ENCODE data around the gene PCDHGB3. TPM values are rescaled to one million over a fixed set of nuclear protein-coding genes. Genes with fewer than 3 reads are reported as not detected.
"Not testable (repeated sequence)": the region's sequence is repeated elsewhere in the genome, so short reads cannot be mapped to it uniquely, and the experiment has no call there.

PCDHGB3 gene
- polyA plus RNA-seq, result under 1 TPM; 0.34 to 0.52 (median 0.40) TPM

GRCh38 chr5:141369994-141370848 lies at the start of gene PCDHGB3:
TSS of gene PCDHGB3 (plus strand) at chr5:141370242. CDS start at chr5:141370395, 153 bp downstream.
- 15 to 18% (median 17%) methylated on average over 32 of the region's 32 CpGs for WGBS, 3 donors
- H3K27ac ChIP-seq (ENCODE audit: low read depth, low read length), result no peak within 1 kb of the TSS

DNA sequence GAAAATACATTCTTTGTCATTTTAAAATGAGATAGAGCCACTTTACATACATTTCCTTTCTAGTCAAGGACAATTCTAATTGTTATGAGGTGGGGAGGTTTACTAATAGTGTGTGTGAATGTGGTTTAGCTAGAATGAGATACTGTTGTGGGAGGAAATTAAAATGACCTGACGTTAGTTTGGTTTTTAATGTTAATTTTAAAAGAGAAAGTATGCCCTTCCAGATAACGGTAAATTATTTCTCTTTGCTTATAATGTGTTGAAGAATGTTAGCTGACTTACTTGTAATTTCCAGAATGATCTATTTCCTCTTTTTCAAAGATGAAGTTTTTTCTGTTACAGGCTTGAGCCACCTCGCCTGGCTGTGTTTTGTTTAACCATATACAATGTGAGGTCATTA lies 47.8 kb upstream of the PCDHGB3 start:
- H3K27ac ChIP-seq (ENCODE audit: low read depth, low read length), result no peak overlapping the region
- 90 to 93% (median 92%) methylated on average over 3 of the region's 3 CpGs for WGBS, 3 donors

DNA sequence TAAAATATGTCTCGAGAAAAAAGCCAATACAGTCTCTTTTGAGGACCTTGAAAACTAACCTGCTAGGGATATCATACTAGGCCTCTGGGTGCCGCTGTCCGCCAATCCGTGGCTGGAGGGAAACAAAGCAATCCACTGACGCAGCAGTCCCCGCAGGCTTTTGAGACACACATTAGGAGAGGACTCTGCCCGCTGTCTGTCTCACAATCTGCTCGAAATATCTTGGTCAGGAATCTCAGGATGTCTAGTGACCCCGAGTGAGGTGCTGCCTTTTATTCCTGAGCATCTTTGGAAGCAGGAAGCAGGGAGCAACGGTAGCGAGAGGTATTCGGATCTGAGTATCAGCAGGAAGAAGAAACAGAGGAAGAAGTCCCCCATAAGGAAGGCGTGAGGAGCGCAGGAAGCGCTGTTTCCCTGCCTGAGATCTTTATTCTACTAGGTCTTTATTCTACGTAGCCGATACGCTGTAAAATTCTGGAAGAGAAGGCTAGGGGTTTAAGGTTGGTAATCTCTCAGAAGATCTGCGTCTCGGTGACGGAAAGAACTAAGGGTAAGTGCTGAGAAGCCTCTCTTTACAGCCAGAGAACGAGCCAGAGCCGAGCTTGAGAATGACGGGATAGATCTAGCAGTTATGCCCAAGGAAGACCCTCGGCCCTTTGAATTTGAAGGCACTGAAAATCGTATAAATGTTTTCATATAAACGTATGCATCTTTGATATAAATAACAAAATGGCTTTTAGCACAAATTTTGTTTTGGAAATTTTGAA lies 43.8 kb upstream of the PCDHGB3 start:
- H3K27ac ChIP-seq (ENCODE audit: low read depth, low read length), result no peak overlapping the region

DNA sequence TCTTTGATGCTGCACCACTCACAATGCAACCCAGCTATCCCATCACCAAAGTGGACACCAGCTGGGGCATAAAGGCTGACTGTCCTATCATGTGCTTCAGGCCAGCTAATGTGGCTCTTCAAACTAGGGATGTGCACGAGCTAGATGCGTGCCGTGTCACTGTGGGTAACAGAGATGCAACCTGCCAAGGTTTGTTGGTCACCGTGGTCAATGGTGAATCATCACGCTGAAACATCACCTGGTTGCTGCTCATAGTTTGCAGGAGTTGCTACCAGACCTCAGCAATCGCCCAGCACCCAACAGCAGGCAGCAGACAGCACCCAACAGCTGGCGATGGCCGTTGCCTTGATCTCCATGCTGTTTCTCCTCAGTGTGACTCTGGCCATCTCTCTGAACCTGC lies 41.8 kb upstream of the PCDHGB3 start:
- WGBS, 3 donors, result 78 to 85% (median 80%) methylated on average over 8 of the region's 8 CpGs
- no peak overlapping the region for H3K27ac ChIP-seq (ENCODE audit: low read depth, low read length)

More for the DNA sequence above, 43.8 kb upstream of the PCDHGB3 start:
- WGBS, 3 donors, result 10 to 12% (median 12%) methylated on average over 27 of the region's 27 CpGs

- H3K27ac ChIP-seq (ENCODE audit: low read depth, low read length), result no peak within 1 kb of the TSS
- WGBS, 3 donors, result 20 to 24% (median 21%) methylated on average over 21 of the region's 21 CpGs
These were observed 39.6 kb upstream of the PCDHGB3 start, which contains the start of gene PCDHGA1 for GRCh38 chr5:141330299-141331080. TSS of gene PCDHGA1 (plus strand) at chr5:141330514.

DNA sequence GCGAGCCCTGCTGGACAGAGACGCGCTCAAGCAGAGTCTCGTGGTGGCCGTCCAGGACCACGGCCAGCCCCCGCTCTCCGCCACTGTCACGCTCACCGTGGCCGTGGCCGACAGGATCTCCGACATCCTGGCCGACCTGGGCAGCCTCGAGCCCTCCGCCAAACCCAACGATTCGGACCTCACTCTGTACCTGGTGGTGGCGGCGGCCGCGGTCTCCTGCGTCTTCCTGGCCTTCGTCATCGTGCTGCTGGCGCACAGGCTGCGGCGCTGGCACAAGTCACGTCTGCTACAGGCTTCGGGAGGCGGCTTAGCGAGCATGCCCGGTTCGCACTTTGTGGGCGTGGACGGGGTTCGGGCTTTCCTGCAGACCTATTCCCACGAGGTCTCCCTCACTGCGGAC lies 37.5 kb upstream of the PCDHGB3 start:
- WGBS, 3 donors, result 35 to 38% (median 36%) methylated on average over 32 to 39 of the region's 39 CpGs
- H3K27ac ChIP-seq (ENCODE audit: low read depth, low read length), result not testable (repeated sequence)

DNA sequence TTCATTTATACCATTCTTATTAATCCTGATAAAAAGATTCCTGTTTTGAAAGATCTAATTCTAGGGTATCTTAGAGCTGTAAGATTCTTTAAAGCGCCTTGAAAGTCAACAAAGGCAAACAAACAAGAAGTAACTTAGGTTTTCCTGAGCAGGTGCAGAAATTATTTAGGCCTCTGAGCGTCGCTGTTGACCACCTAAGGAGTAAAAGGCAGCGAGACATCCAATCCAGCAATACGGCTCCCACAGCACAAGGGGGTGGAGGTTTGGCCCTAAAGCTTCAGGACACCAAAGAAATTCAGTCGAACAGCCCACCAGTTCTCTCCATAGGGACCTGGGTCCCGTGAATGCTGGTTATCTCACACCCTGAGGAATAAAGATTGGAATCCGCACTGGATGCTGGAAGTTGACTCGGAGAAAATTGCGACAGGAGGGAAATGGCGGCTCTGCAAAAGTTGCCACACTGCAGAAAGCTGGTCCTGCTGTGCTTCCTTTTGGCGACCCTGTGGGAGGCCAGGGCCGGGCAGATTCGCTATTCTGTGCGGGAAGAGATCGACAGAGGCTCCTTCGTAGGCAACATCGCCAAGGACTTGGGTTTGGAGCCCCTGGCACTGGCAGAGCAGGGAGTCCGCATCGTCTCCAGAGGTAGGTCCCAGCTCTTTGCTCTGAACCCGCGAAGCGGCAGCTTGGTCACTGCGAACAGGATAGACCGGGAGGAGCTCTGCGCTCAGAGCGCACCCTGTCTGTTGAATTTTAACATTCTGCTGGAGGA lies 31.3 kb upstream of the PCDHGB3 start, which contains the start of gene PCDHGA2:
PCDHGA2 (plus strand) TSS at position 223 of the 769 bp plus-strand sequence.
- WGBS, 3 donors, result 8 to 11% (median 10%) methylated on average over 27 of the region's 27 CpGs
- no peak within 1 kb of the TSS for H3K27ac ChIP-seq (ENCODE audit: low read depth, low read length)

DNA sequence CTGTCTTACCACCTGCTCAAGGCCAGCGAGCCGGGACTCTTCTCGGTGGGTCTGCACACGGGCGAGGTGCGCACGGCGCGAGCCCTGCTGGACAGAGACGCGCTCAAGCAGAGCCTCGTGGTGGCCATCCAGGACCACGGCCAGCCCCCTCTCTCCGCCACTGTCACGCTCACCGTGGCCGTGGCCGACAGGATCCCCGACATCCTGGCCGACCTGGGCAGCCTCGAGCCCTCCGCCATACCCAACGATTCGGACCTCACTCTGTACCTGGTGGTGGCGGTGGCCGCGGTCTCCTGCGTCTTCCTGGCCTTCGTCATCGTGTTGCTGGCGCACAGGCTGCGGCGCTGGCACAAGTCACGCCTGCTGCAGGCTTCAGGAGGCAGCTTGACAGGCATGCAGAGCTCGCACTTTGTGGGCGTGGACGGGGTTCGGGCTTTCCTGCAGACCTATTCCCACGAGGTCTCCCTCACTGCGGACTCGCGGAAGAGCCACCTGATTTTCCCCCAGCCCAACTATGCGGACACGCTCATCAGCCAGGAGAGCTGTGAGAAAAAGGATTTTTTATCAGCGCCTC lies 29.2 kb upstream of the PCDHGB3 start:
- H3K27ac ChIP-seq (ENCODE audit: low read depth, low read length), result not testable (repeated sequence)
- WGBS, 3 donors, result 52 to 67% (median 60%) methylated on average over 26 to 45 of the region's 45 CpGs

DNA sequence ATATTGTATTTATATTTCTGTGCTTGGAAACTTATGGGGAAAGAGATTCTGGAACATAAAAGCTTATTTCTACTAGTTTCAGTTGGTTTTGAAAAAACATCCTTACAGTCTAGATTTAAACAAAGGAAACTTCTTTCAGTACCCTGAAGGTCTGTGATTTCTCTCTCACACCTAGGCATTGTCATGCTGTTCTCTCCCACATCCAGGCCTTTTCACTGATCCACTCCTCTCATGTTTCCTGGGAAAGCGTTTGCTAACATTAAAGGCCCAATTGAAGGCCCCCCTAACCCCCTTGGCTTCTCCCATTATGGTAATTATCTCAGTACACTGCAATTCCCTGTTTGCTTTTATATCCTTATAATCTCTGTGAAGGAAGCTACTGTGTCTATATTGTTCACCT lies 27.3 kb upstream of the PCDHGB3 start:
- H3K27ac ChIP-seq (ENCODE audit: low read depth, low read length), result no peak overlapping the region
- 12 to 31% (median 14%) methylated on average over 1 of the region's 1 CpG for WGBS, 3 donors

DNA sequence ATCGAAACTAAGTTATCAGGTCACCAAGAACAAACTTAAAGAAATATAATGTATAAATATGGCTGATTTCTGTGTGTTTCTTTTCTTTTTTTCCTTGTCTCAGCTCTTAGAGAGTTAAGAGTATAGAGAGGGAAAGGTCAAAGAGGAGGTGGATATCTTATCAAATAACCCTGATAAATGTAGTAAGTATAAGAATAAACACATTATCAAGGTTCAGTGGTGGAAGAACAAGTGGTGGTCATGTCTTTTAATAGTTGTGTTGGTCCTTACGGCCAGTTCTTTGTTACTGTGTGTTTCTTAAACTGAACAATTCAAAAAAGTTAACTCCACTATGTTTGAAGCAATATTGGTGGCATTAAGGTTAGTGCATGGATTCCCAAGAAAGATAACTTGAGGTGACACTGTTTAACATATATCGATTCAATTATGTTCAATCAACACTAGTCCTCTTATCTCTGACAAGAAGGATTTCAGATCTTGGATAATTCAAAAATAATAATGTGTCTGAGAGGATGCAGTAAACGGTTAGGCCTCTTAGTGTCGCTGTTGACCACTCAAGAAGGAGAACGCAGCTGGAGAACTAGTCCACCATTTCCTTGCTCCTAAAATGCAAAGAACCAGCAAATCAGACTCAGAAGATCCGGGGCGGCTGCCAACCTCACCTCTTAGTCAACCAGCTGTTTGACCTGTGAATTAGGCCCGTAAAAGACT lies 26.6 kb upstream of the PCDHGB3 start, which contains the start of gene PCDHGA3:
PCDHGA3 (plus strand) TSS at position 588 of the 711 bp plus-strand sequence. CDS start 205 bp downstream, outside the sequence.
- 22 to 25% (median 23%) methylated on average over 9 of the region's 9 CpGs for WGBS, 3 donors
- no peak within 1 kb of the TSS for H3K27ac ChIP-seq (ENCODE audit: low read depth, low read length)

DNA sequence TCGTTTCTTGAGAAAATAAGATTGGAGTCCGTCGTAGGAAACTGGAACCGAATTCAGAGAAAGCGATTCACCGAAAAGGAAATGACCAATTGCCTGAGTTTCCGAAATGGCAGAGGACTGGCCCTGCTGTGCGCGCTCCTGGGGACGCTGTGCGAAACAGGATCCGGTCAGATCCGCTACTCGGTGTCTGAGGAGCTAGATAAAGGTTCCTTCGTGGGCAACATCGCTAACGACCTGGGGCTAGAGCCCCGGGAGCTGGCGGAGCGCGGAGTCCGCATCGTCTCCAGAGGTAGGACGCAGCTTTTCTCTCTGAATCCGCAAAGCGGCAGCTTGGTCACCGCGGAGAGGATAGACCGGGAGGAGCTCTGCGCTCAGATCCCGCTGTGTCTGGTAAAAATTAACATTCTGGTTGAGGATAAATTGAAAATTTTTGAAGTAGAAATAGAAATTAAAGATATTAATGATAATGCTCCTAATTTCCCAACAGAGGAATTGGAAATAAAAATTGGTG lies 26.0 kb upstream of the PCDHGB3 start:
- H3K27ac ChIP-seq (ENCODE audit: low read depth, low read length), result no peak overlapping the region
- 21 to 24% (median 22%) methylated on average over 31 of the region's 31 CpGs for WGBS, 3 donors

DNA sequence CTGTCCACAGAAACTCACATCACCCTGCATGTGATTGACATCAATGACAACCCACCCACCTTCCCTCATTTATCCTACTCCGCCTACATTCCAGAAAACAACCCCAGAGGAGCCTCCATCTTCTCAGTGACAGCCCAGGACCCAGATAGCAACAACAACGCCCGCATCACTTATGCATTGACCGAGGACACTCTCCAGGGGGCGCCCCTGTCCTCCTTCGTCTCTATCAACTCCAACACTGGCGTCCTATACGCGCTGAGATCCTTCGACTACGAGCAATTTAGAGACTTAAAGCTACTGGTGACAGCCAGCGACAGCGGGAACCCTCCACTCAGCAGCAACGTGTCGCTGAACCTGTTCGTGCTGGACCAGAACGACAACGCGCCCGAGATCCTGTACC lies 24.7 kb upstream of the PCDHGB3 start:
- 29 to 38% (median 32%) methylated on average over 20 of the region's 20 CpGs for WGBS, 3 donors
- no peak overlapping the region for H3K27ac ChIP-seq (ENCODE audit: low read depth, low read length)

GRCh38 chr5:141346017-141346416 lies 24.0 kb upstream of the PCDHGB3 start:
- WGBS, 3 donors, result 37 to 42% (median 39%) methylated on average over 20 to 24 of the region's 35 CpGs
- not testable (repeated sequence) for H3K27ac ChIP-seq (ENCODE audit: low read depth, low read length)

- H3K27ac ChIP-seq (ENCODE audit: low read depth, low read length), result no peak within 1 kb of the TSS
- WGBS, 3 donors, result 19 to 25% (median 23%) methylated on average over 29 of the region's 29 CpGs
These were observed 20.0 kb upstream of the PCDHGB3 start, which contains the start of gene PCDHGB1 for GRCh38 chr5:141349917-141350619. TSS of gene PCDHGB1 (plus strand) at chr5:141350099. CDS start at chr5:141350261, 162 bp downstream.

- WGBS, 3 donors, result 32 to 35% (median 34%) methylated on average over 31 to 32 of the region's 36 CpGs
- no peak overlapping the region for H3K27ac ChIP-seq (ENCODE audit: low read depth, low read length)
These were observed 18.5 kb upstream of the PCDHGB3 start for GRCh38 chr5:141351591-141351990.
